Mucosa of descending colon (tissue), 3 donors: ENCODE data around the gene FIBCD1. TPM values are rescaled to one million over a fixed set of nuclear protein-coding genes. Genes with fewer than 3 reads are reported as not detected.

Experiments
- ATAC-seq: fragments of 200-7000 bp; cut with Tn5 transposase; one replicate; pipeline ENCODE4 v1.9.1; 2020; ENCODE audit warnings: mild to moderate bottlenecking, moderate library complexity
- DNase-seq, 3 donors: peaks; one replicate each; pipeline ENCODE4 v3.0.0-alpha.2; 2020
- H3K36me3 ChIP-seq: fragments of 200-600 bp; one replicate; pipeline ENCODE4 v1.8.0; 2021; ENCODE audit warnings: low read depth, mild to moderate bottlenecking
- H3K4me1 ChIP-seq: fragments of 200-600 bp; one replicate; pipeline ENCODE4 v1.8.0; 2021; ENCODE audit warnings: low read depth, mild to moderate bottlenecking
- H3K4me3 ChIP-seq: fragments of 200-600 bp; one replicate; pipeline ENCODE4 v1.8.0; 2021; ENCODE audit warnings: mild to moderate bottlenecking
- H3K9me3 ChIP-seq: fragments of 200-600 bp; one replicate; pipeline ENCODE4 v1.8.0; 2021; ENCODE audit warnings: mild to moderate bottlenecking
- CTCF ChIP-seq: fragments of 200-600 bp; IDR thresholded peaks from one replicate; pipeline ENCODE4 v1.8.0; 2022; ENCODE audit warnings: antibody characterized with exemption, mild to moderate bottlenecking
- intact Hi-C, 2 donors: fragments of 100-400 bp; cut with DNase I in 1 of 2; cut with micrococcal nuclease in 1 of 2; formaldehyde crosslinking; loops; one replicate each; pipeline versions ENCODE4 v1.11.0 to v1.11.1; 2022; cut with DNase I, micrococcal nuclease
- total RNA-seq, 3 donors: library from RNA; stranded (reverse); fragmentation: NEBNext Ultra II Directional in 2 of 3; extraction: Animal tissue kit (Norgen Biotek cat#: 25700) in 2 of 3; gene quantifications; one replicate each; pipeline versions ENCODE4 v1.2.1 to v1.2.4, GENCODE V29; 2021 to 2023
- donor health status: DM: no; HTN: no; CAD: no; lungs with moderate emphysema.
- donor health status: DM: no; HTN: no; CAD: no.
- donor health status: DM: no; HTN: yes; CAD: no.

Gene FIBCD1
- total RNA-seq, 3 donors from 2014 or later, result 2.6 to 10.7 (median 7.3) TPM

- ATAC-seq (no peak), DNase-seq (no peak)
- Histone ChIP-seq H3K4me3 (no peak overlapping the region), H3K4me1 (no peaks in the 10 kb centered on the region), H3K36me3 (no peaks in the 10 kb centered on the region), H3K9me3 (no peaks in the 10 kb centered on the region)
- no peak for TF ChIP-seq CTCF
- intact Hi-C loops, result no loop called here
Observed at GRCh38 chr9:130931508-130932254, 7.4 kb downstream of the FIBCD1 start.

GRCh38 chr9:130930804-130931349 is 8.2 kb downstream of the FIBCD1 start:
- no peaks in the 10 kb centered on the region for H3K36me3 ChIP-seq
- no peaks in the 10 kb centered on the region for H3K9me3 ChIP-seq
- no peaks in the 10 kb centered on the region for H3K4me1 ChIP-seq
- ATAC-seq, result no peak
- intact Hi-C loops, result no loop called here
- no peak for DNase-seq
- no peak for TF ChIP-seq CTCF
- no peak overlapping the region for H3K4me3 ChIP-seq

GRCh38 chr9:130930132-130930803 is 8.8 kb downstream of the FIBCD1 start:
- DNase-seq, result no peak
- ATAC-seq, result no peak
- H3K36me3 ChIP-seq, result no peaks in the 10 kb centered on the region
- intact Hi-C loops, result no loop called here
- no peak for TF ChIP-seq CTCF
- no peaks in the 10 kb centered on the region for H3K4me1 ChIP-seq
- H3K9me3 ChIP-seq, result no peaks in the 10 kb centered on the region
- no peak overlapping the region for H3K4me3 ChIP-seq

- Histone ChIP-seq H3K4me1 (no peaks in the 10 kb centered on the region), H3K36me3 (no peaks in the 10 kb centered on the region), H3K4me3 (no peak overlapping the region), H3K9me3 (no peaks in the 10 kb centered on the region)
- intact Hi-C loops, result no loop called here
- no peak for ATAC-seq
- TF ChIP-seq CTCF, result no peak
- DNase-seq, result no peak
Observed at GRCh38 chr9:130929571-130930038, 9.4 kb downstream of the FIBCD1 start.

- intact Hi-C loops, result no loop called here
- no peaks in the 10 kb centered on the region for H3K4me1 ChIP-seq
- H3K36me3 ChIP-seq, result no peaks in the 10 kb centered on the region
- no peak overlapping the region for H3K4me3 ChIP-seq
- DNase-seq (peak in 2 of 3 donors; percentile 50 to 64), ATAC-seq (peak; percentile 72)
- no peaks in the 10 kb centered on the region for H3K9me3 ChIP-seq
- no peak for TF ChIP-seq CTCF
Observed at GRCh38 chr9:130927995-130928900, 10.8 kb downstream of the FIBCD1 start.
